Fibroblast of lung (primary cell): Measurements from ENCODE around the gene HIVEP3.

Experiments
- EZH2 ChIP-seq: IDR thresholded peaks from 2 replicates; pipeline ENCODE4 v1.5.1; 2012; ENCODE audit warnings: low read length, control low read depth, mild to moderate bottlenecking; ENCODE audit errors: missing control alignments
- TF ChIP-seq, protein P1 (sequence below), 2 donors: IDR thresholded peaks in 1 of 2; conservative IDR thresholded peaks in 1 of 2; 1 replicate in 1 of 2; 2 replicates in 1 of 2; pipeline ENCODE4 v1.5.1; 2011 to 2012; ENCODE audit warnings: low read length in 2 of 2, control low read depth in 1 of 2, inconsistent platforms in 1 of 2, low read depth in 1 of 2, mild to moderate bottlenecking in 1 of 2

DNA sequence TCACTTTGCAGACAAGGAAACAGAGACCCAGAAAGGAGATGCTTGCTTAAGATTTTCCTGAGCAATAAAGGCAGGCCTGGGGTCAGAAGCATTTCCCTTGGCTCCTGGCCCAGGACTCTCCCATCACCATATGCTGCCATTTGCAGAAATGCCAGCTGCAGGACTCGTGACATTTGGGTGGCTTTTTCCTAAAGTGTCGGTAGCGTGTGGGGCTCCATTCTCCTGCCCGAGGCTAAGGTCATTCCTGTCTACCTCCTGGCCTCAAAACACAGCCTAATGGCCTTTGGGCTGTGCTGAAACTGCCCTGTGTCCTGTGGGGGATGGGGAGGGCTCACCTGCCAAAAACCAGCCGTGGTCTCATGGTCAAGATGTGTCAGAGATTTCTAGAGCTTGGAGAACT is 218.1 kb downstream of the HIVEP3 start:
- no peak for TF ChIP-seq EZH2
- TF ChIP-seq, protein P1, sequence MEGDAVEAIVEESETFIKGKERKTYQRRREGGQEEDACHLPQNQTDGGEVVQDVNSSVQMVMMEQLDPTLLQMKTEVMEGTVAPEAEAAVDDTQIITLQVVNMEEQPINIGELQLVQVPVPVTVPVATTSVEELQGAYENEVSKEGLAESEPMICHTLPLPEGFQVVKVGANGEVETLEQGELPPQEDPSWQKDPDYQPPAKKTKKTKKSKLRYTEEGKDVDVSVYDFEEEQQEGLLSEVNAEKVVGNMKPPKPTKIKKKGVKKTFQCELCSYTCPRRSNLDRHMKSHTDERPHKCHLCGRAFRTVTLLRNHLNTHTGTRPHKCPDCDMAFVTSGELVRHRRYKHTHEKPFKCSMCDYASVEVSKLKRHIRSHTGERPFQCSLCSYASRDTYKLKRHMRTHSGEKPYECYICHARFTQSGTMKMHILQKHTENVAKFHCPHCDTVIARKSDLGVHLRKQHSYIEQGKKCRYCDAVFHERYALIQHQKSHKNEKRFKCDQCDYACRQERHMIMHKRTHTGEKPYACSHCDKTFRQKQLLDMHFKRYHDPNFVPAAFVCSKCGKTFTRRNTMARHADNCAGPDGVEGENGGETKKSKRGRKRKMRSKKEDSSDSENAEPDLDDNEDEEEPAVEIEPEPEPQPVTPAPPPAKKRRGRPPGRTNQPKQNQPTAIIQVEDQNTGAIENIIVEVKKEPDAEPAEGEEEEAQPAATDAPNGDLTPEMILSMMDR (conservative IDR thresholded peaks at IDR 0.05 in 1 of 2, IDR thresholded peaks at IDR 0.05 in 1 of 2; ENCODE audit: low read depth in 1 of 2, low read length in 2 of 2) = no peak
